ENCODE results near the gene FRMD4A. TPM values are rescaled to one million over a fixed set of nuclear protein-coding genes. Genes with fewer than 3 reads are reported as not detected.

Gene FRMD4A
- total RNA-seq, 1 experiment from 2014 or later, result 19.6 TPM

- Histone ChIP-seq H2BK20ac (ENCODE audit: low read depth, low read length, poor library complexity, severe bottlenecking) (no peak overlapping the region), H3K18ac (ENCODE audit: insufficient read length, low read depth, low read length) (no peak overlapping the region), H3K23ac (ENCODE audit: insufficient read length, low read depth, low read length) (no peak overlapping the region), H3K14ac (ENCODE audit: insufficient read depth, low read length) (no peak overlapping the region), H3K79me2 (ENCODE audit: insufficient read depth, low read length) (no peaks in the 10 kb centered on the region), H4K91ac (ENCODE audit: insufficient read length, low read depth, low read length) (no peak overlapping the region), H3K9ac (ENCODE audit: extremely low read depth, insufficient read length, low read length) (no peak overlapping the region), H3K23me2 (ENCODE audit: insufficient read length, low read depth, low read length, poor library complexity, severe bottlenecking) (no peaks in the 10 kb centered on the region), H2BK120ac (ENCODE audit: low read depth, low read length, poor library complexity, severe bottlenecking) (no peak overlapping the region), H4K8ac (replicated peaks; ENCODE audit: insufficient read length, low read depth, low read length) (no peak overlapping the region), H2AFZ (ENCODE audit: low read length) (no peak overlapping the region), H4K5ac (ENCODE audit: insufficient read length, low read depth, low read length) (no peak overlapping the region), H3K4me2 (ENCODE audit: insufficient read depth, insufficient read length, low read length) (no peak overlapping the region), H2BK12ac (ENCODE audit: insufficient read length, low read depth, low read length) (no peak overlapping the region), H3K27ac (ENCODE audit: insufficient read length, low read depth, low read length) (no peak overlapping the region), H3K4ac (ENCODE audit: low read depth, low read length) (no peak overlapping the region), H2AK5ac (ENCODE audit: insufficient read length, low read length) (no peak overlapping the region), H3K9me3 (ENCODE audit: control insufficient read depth, low read depth, low read length) (no peaks in the 10 kb centered on the region), H3K27me3 (ENCODE audit: insufficient read depth, low read length) (no peaks in the 10 kb centered on the region), H3K79me1 (ENCODE audit: insufficient read depth, low read depth, low read length, poor library complexity, severe bottlenecking) (no peaks in the 10 kb centered on the region), H3K4me1 (ENCODE audit: insufficient read depth, low read length) (0 out of 2 replicates have a peak, but pooled peaks cover 2% of the 10 kb centered on the region), H4K20me1 (ENCODE audit: control insufficient read depth, insufficient read depth, insufficient read length) (no peaks in the 10 kb centered on the region), H3T11ph (ENCODE audit: low read length) (no peak overlapping the region), H2BK15ac (ENCODE audit: low read depth, low read length) (no peak overlapping the region), H2BK5ac (ENCODE audit: insufficient read length, low read length) (no peak overlapping the region), H3K56ac (ENCODE audit: insufficient read length, low read depth, low read length) (no peak overlapping the region)
- no peak for TF ChIP-seq CTCF (conservative IDR thresholded peaks at IDR 0.05)
- peaks cover 6 to 14% (median 7%) of the 10 kb centered on the region in 3 experiments for H3K36me3 Mint-ChIP-seq (ENCODE audit: insufficient read depth in 1 of 3, low read depth in 3 of 3)
- H3K27me3 Mint-ChIP-seq (ENCODE audit: low read depth), result no peaks in the 10 kb centered on the region
- peaks cover 12 to 14% of the 10 kb centered on the region in 2 experiments for H3K4me1 Mint-ChIP-seq
- H3K27ac Mint-ChIP-seq, result no peak overlapping the region
- no peaks in the 10 kb centered on the region; a peak in 1 of 5 replicates for H3K9me3 Mint-ChIP-seq
- no CpG with 5 or more reads among the region's 4 CpGs for WGBS (ENCODE audit: extremely low coverage, insufficient read length, low lambda C conversion rate)
- no peak for DNase-seq
- no peak overlapping the region for H3K4me3 Mint-ChIP-seq
Measured at GRCh38 chr10:13771992-13772391, 558.7 kb downstream of the FRMD4A start.

Data from H9 (cell line).